IMR-90 (cell line): Measurements from ENCODE around the gene ADAMTSL1. TPM values are rescaled to one million over a fixed set of nuclear protein-coding genes. Genes with fewer than 3 reads are reported as not detected.
A peak's percentile ranks its signal among the peaks of the same experiment; 100 is the strongest.

Experiments
- ATAC-seq: fragments of 200-7000 bp; cut with Tn5 transposase; 2 replicates; pipeline ENCODE4 v1.9.1; 2020; ENCODE audit warnings: low read depth, mild to moderate bottlenecking, moderate library complexity
- BruUV-seq: library from RNA; stranded (reverse); fragments of 400-500 nt; replicated peaks from 2 replicates; lab custom pipeline; 2021; lab: Mats Ljungman, UMichigan
- CTCF ChIA-PET: fragments of 300-600 bp; formaldehyde crosslinking; extraction: SDS; loops from one replicate; lab custom pipeline; 2021; ENCODE audit warnings: antibody characterized with exemption; lab: Yijun Ruan, JAX
- POLR2A ChIA-PET: fragments of 300-600 bp; sonication (Branson Sonifier 250); formaldehyde crosslinking; loops from one replicate; lab custom pipeline; 2022; ENCODE audit warnings: antibody characterized with exemption; ENCODE audit not compliant: unreplicated experiment; lab: Charles Lee
- DNase-seq: peaks from one replicate; pipeline ENCODE4 v3.0.0; 2013
- H2AFZ ChIP-seq: replicated peaks from 2 replicates; pipeline ENCODE3; 2013; ENCODE audit warnings: low read length, mild to moderate bottlenecking; ENCODE audit not compliant: poor library complexity
- H2AK5ac ChIP-seq: 2 replicates; pipeline ENCODE4 v1.6.1; 2013; ENCODE audit warnings: low read depth, low read length, inconsistent platforms
- H2AK9ac ChIP-seq: replicated peaks from 2 replicates; pipeline ENCODE3; 2013; ENCODE audit warnings: mild to moderate bottlenecking, low read depth, low read length, moderate library complexity; ENCODE audit not compliant: poor library complexity
- H2BK120ac ChIP-seq: 2 replicates; pipeline ENCODE4 v1.6.1; 2013; ENCODE audit warnings: low read depth, low read length, inconsistent platforms
- H2BK15ac ChIP-seq: 3 replicates; pipeline ENCODE4 v1.6.1; 2013; ENCODE audit warnings: low read depth, low read length, inconsistent platforms
- H2BK20ac ChIP-seq: 2 replicates; pipeline ENCODE4 v1.6.1; 2013; ENCODE audit warnings: low read depth, mild to moderate bottlenecking, inconsistent platforms, low read length, moderate library complexity
- H2BK5ac ChIP-seq: 2 replicates; pipeline ENCODE4 v1.6.1; 2013; ENCODE audit warnings: mild to moderate bottlenecking, low read depth, low read length, inconsistent platforms; ENCODE audit not compliant: poor library complexity, severe bottlenecking
- H3K14ac ChIP-seq: replicated peaks from 2 replicates; pipeline ENCODE4 v1.6.1; 2013; ENCODE audit warnings: low read depth, low read length, inconsistent platforms
- H3K18ac ChIP-seq: 2 replicates; pipeline ENCODE4 v1.6.1; 2013; ENCODE audit warnings: low read depth, low read length, control low read depth
- H3K23ac ChIP-seq: 2 replicates; pipeline ENCODE4 v1.6.1; 2013; ENCODE audit warnings: low read depth, low read length, inconsistent platforms
- H3K27ac ChIP-seq: 2 replicates; pipeline ENCODE4 v1.5.1; 2013; ENCODE audit warnings: mild to moderate bottlenecking, control low read depth, low read length; ENCODE audit not compliant: insufficient read depth
- H3K27me3 ChIP-seq: 2 replicates; pipeline ENCODE4 v1.6.1; 2013; ENCODE audit warnings: low read length; ENCODE audit not compliant: control insufficient read depth, insufficient read depth
- H3K36me3 ChIP-seq: 2 replicates; pipeline ENCODE4 v1.6.1; 2013; ENCODE audit warnings: low read length, mixed read lengths; ENCODE audit not compliant: control insufficient read depth, insufficient read depth
- H3K4ac ChIP-seq: 2 replicates; pipeline ENCODE4 v1.6.1; 2013; ENCODE audit warnings: low read depth, low read length, inconsistent platforms
- H3K4me1 ChIP-seq: 2 replicates; pipeline ENCODE4 v1.6.1; 2013; ENCODE audit warnings: low read length, mixed read lengths; ENCODE audit not compliant: control insufficient read depth, insufficient read depth
- H3K4me2 ChIP-seq: 2 replicates; pipeline ENCODE4 v1.6.1; 2013; ENCODE audit warnings: low read depth, mild to moderate bottlenecking, control low read depth, low read length, moderate library complexity
- H3K4me3 ChIP-seq: 2 replicates; pipeline ENCODE4 v1.5.1; 2013; ENCODE audit warnings: low read depth, mild to moderate bottlenecking, control low read depth, low read length, moderate library complexity; ENCODE audit not compliant: insufficient read depth
- H3K56ac ChIP-seq: 2 replicates; pipeline ENCODE4 v1.6.1; 2013; ENCODE audit warnings: low read length, inconsistent platforms; ENCODE audit not compliant: insufficient read depth; ENCODE audit errors: extremely low read depth
- H3K79me1 ChIP-seq, 2 experiments: 2 replicates each; pipeline ENCODE4 v1.6.1; 2013; ENCODE audit warnings: low read length in 2 of 2, inconsistent platforms in 1 of 2, low read depth in 1 of 2
- H3K9ac ChIP-seq: 2 replicates; pipeline ENCODE4 v1.6.1; 2013; ENCODE audit warnings: low read depth, low read length, control low read depth
- H3K9me1 ChIP-seq: 2 replicates; pipeline ENCODE4 v1.6.1; 2013; ENCODE audit warnings: low read length, inconsistent platforms; ENCODE audit not compliant: insufficient read depth
- H3K9me3 ChIP-seq: 2 replicates; pipeline ENCODE4 v1.6.1; 2013; ENCODE audit warnings: low read length; ENCODE audit not compliant: control insufficient read depth, insufficient read depth
- H4K20me1 ChIP-seq: 2 replicates; pipeline ENCODE4 v1.6.1; 2013; ENCODE audit warnings: low read length, inconsistent platforms; ENCODE audit not compliant: insufficient read depth
- H4K5ac ChIP-seq: 2 replicates; pipeline ENCODE4 v1.6.1; 2013; ENCODE audit warnings: mild to moderate bottlenecking, low read depth, low read length, control low read depth
- H4K8ac ChIP-seq, 2 experiments: 2 replicates each; pipeline ENCODE4 v1.6.1; 2013; ENCODE audit warnings: low read depth in 2 of 2, low read length in 2 of 2, control low read depth in 1 of 2, inconsistent platforms in 1 of 2
- H4K91ac ChIP-seq: 2 replicates; pipeline ENCODE4 v1.6.1; 2013; ENCODE audit warnings: low read depth, low read length, inconsistent platforms; ENCODE audit not compliant: insufficient read depth
- CEBPB ChIP-seq: IDR thresholded peaks from 2 replicates; pipeline ENCODE4 v1.6.1; 2012; ENCODE audit warnings: low read depth, low read length, improper control_type of control experiment
- CHD1 ChIP-seq: IDR thresholded peaks from 2 replicates; pipeline ENCODE4 v1.6.1; 2012; ENCODE audit warnings: low read depth, low read length, improper control_type of control experiment
- CTCF ChIP-seq: conservative IDR thresholded peaks from 2 replicates; pipeline ENCODE4 v1.5.1; 2012; ENCODE audit warnings: mild to moderate bottlenecking, low read depth, low read length, improper control_type of control experiment
- ELK1 ChIP-seq: fragments of 150-350 bp; IDR thresholded peaks from 2 replicates; pipeline ENCODE4 v1.6.1; 2016; ENCODE audit warnings: low read depth, mild to moderate bottlenecking, low read length, moderate library complexity, borderline replicate concordance
- FOS ChIP-seq: fragments of 150-350 bp; IDR thresholded peaks from 2 replicates; pipeline ENCODE4 v1.6.1; 2016; ENCODE audit warnings: low read depth, low read length
- MAFK ChIP-seq: IDR thresholded peaks from 2 replicates; pipeline ENCODE4 v1.6.1; 2012; ENCODE audit warnings: low read depth, low read length, improper control_type of control experiment
- MAZ ChIP-seq: IDR thresholded peaks from 2 replicates; pipeline ENCODE4 v1.6.1; 2012; ENCODE audit warnings: low read depth, mild to moderate bottlenecking, low read length, improper control_type of control experiment, moderate library complexity, borderline replicate concordance
- MXI1 ChIP-seq: IDR thresholded peaks from 2 replicates; pipeline ENCODE4 v1.6.1; 2012; ENCODE audit warnings: low read depth, mild to moderate bottlenecking, low read length, moderate library complexity, borderline replicate concordance
- NFE2L2 ChIP-seq: fragments of 150-350 bp; IDR thresholded peaks from 2 replicates; pipeline ENCODE4 v1.6.1; 2016; ENCODE audit warnings: low read depth, mild to moderate bottlenecking, low read length
- POLR2A ChIP-seq: IDR thresholded peaks from 2 replicates; pipeline ENCODE4 v1.6.1; 2012; ENCODE audit warnings: mild to moderate bottlenecking, low read depth, low read length
- RAD21 ChIP-seq: IDR thresholded peaks from 2 replicates; pipeline ENCODE4 v1.6.1; 2012; ENCODE audit warnings: low read length, improper control_type of control experiment
- RCOR1 ChIP-seq: IDR thresholded peaks from 2 replicates; pipeline ENCODE4 v1.6.1; 2012; ENCODE audit warnings: mild to moderate bottlenecking, low read length, improper control_type of control experiment; ENCODE audit not compliant: insufficient replicate concordance
- RFX5 ChIP-seq: IDR thresholded peaks from 2 replicates; pipeline ENCODE4 v1.8.0; 2012; ENCODE audit warnings: low read depth, mild to moderate bottlenecking, low read length, moderate library complexity
- USF2 ChIP-seq: fragments of 150-350 bp; IDR thresholded peaks from 2 replicates; pipeline ENCODE4 v1.6.1; 2017; ENCODE audit warnings: mild to moderate bottlenecking, antibody characterized with exemption, low read length, low read depth
- WGBS, 2 experiments: methylation state at CpG; one replicate each; pipeline versions ENCODE4 v1.1.5 to v1.1.7; 2013; ENCODE audit warnings: missing lambda C conversion rate in 2 of 2; ENCODE audit not compliant: insufficient read length in 1 of 2; ENCODE audit errors: extremely low coverage in 2 of 2; 5-methylcytosine and 5-hydroxymethylcytosine counted together
- dilution Hi-C: fragments of 300-500 bp; cut with HindIII; formaldehyde crosslinking; loops from one replicate; pipeline ENCODE4 v1.14.3; 2018; ENCODE audit warnings: low sequenced_read_pairs; ENCODE audit not compliant: unreplicated experiment
- in situ Hi-C: fragments of 300-500 bp; cut with MboI; formaldehyde crosslinking; loops from 3 replicates; pipeline ENCODE4 v1.14.3; 2019; ENCODE audit warnings: low sequenced_read_pairs, inconsistent platforms, mixed read lengths
- intact Hi-C: fragments of 100-400 bp; cut with micrococcal nuclease; formaldehyde crosslinking; loops from 2 replicates; pipeline ENCODE4 v1.10.0; 2022
- polyA plus RNA-seq, 3 experiments: library from polyadenylated mRNA; depleted of rRNA; stranded (reverse); fragments of >200 nt; gene quantifications; 2 replicates each; pipeline ENCODE4 v1.2.3, GENCODE V29; 2012; ENCODE audit warnings: low replicate concordance in 1 of 3
- total RNA-seq: library from RNA; depleted of rRNA; stranded (reverse); fragments of >200 nt; gene quantifications from 2 replicates; pipeline ENCODE4 v1.2.3, GENCODE V29; 2012

Gene ADAMTSL1
- total and polyA plus RNA-seq, 2 of the 4 experiments (the other 2 are of a cell fraction) = 38.2 to 62.2 TPM

- no CpG with 5 or more reads among the region's 3 CpGs for WGBS, 2 experiments
- no peak overlapping the region for H3K27ac ChIP-seq
These were observed 1.5 kb upstream of the ADAMTSL1 start for GRCh38 chr9:18472435-18472834.

More at GRCh38 chr9:18472435-18472834, 1.5 kb upstream of the ADAMTSL1 start:
- POLR2A ChIA-PET = no interaction called here
- Histone ChIP-seq H2BK5ac (no peak overlapping the region), H2AFZ (no peak overlapping the region), H4K8ac (no peak overlapping the region), H2AK5ac (no peak overlapping the region), H3K9ac (no peak overlapping the region), H3K4me2 (no peak overlapping the region), H3K4me1 (peaks cover 4% of the 10 kb centered on the region; the same call in 1 of the 2 replicates), H3K4ac (no peak overlapping the region), H3K4me3 (no peak overlapping the region), H4K91ac (no peak overlapping the region), H3K14ac (0 out of 2 replicates have a peak overlapping the region, but pooled peaks have one; percentile 34), H3K36me3 (no peaks in the 10 kb centered on the region), H3K18ac (no peak overlapping the region), H4K20me1 (no peaks in the 10 kb centered on the region), H3K9me1 (peaks cover 3% of the 10 kb centered on the region; the same call in 1 of the 2 replicates), H2AK9ac (no peak overlapping the region), H3K9me3 (peaks cover 3% of the 10 kb centered on the region; the same call in 1 of the 2 replicates), H2BK20ac (no peak overlapping the region), H4K5ac (no peak overlapping the region), H3K56ac (no peak overlapping the region), H3K27me3 (no peaks in the 10 kb centered on the region), H3K23ac (peak overlapping the region; percentile 49; the same call in 1 of the 2 replicates), H3K79me1 (no peaks in the 10 kb centered on the region; a peak in 1 of 4 replicates), H2BK120ac (no peak overlapping the region), H2BK15ac (no peak overlapping the region)
- TF ChIP-seq MAFK (no peak), RCOR1 (no peak), MXI1 (no peak), CEBPB (no peak), POLR2A (no peak), FOS (no peak), ELK1 (no peak), RFX5 (no peak), RAD21 (no peak), CHD1 (no peak), MAZ (no peak), NFE2L2 (no peak), CTCF (no peak), USF2 (no peak)
- no peak for ATAC-seq
- no TSS peak for BruUV-seq
- in situ Hi-C loops = no loop called here
- CTCF ChIA-PET = interaction anchor here (0.6 to 0.7 kb wide), 3 partner anchors 15 to 217 kb away, joined by 3 to 4 read pairs (median 3); no protein-coding TSS in a partner anchor
- no peak for DNase-seq
- intact Hi-C loops = no loop called here
- dilution Hi-C loops = no loop called here
